Keratinocyte (primary cell): ENCODE data around the gene HIRA. TPM values are rescaled to one million over a fixed set of nuclear protein-coding genes. Genes with fewer than 3 reads are reported as not detected.

Experiments used
- DNase-seq: peaks from one replicate; pipeline ENCODE4 v3.0.0-alpha.2; 2011; ENCODE audit warnings: low read depth, missing footprints, low spot score
- FAIRE-seq: peaks from 2 replicates; lab custom pipeline; 2011; peaks lifted over from hg19 to GRCh38; lab: Jason Lieb, UNC
- H2AFZ ChIP-seq: 2 replicates; pipeline ENCODE4 v1.6.0; 2012; ENCODE audit warnings: low read length, control low read depth, inconsistent platforms; ENCODE audit not compliant: control insufficient read depth
- H3K27ac ChIP-seq: 2 replicates; pipeline ENCODE4 v1.5.1; 2011; ENCODE audit warnings: low read length; ENCODE audit not compliant: control insufficient read depth, insufficient read depth
- H3K27me3 ChIP-seq: 3 replicates; pipeline ENCODE4 v1.6.0; 2011; ENCODE audit warnings: low read length; ENCODE audit not compliant: control insufficient read depth, insufficient read depth; ENCODE audit errors: extremely low read depth
- H3K36me3 ChIP-seq, 2 experiments: 2 replicates in 1 of 2; 3 replicates in 1 of 2; pipeline ENCODE4 v1.5.1; 2011; ENCODE audit warnings: low read length in 2 of 2, mild to moderate bottlenecking in 1 of 2; ENCODE audit not compliant: control insufficient read depth in 2 of 2, insufficient read depth in 2 of 2; ENCODE audit errors: extremely low read depth in 1 of 2
- H3K4me1 ChIP-seq: 3 replicates; pipeline ENCODE4 v1.5.1; 2011; ENCODE audit warnings: low read length; ENCODE audit not compliant: control insufficient read depth, insufficient read depth; ENCODE audit errors: extremely low read depth
- H3K4me2 ChIP-seq: 3 replicates; pipeline ENCODE4 v1.6.0; 2011; ENCODE audit warnings: low read depth, low read length; ENCODE audit not compliant: control insufficient read depth, insufficient read depth; ENCODE audit errors: extremely low read depth
- H3K4me3 ChIP-seq, 3 experiments: fragments of 200-600 bp in 1 of 3; sonication (generic) in 1 of 3; 2 replicates in 2 of 3; 3 replicates in 1 of 3; pipeline ENCODE4 v1.5.1; 2011 to 2016; ENCODE audit warnings: low read length in 3 of 3, mild to moderate bottlenecking in 3 of 3, control low read depth in 2 of 3, inconsistent platforms in 1 of 3, low read depth in 1 of 3, mixed read lengths in 1 of 3, mixed run types in 1 of 3, moderate library complexity in 1 of 3; ENCODE audit not compliant: control insufficient read depth in 2 of 3, insufficient read depth in 2 of 3; ENCODE audit errors: extremely low read depth in 1 of 3
- H3K79me2 ChIP-seq: 2 replicates; pipeline ENCODE4 v1.6.0; 2012; ENCODE audit warnings: low read length; ENCODE audit not compliant: control insufficient read depth, insufficient read depth
- H3K9ac ChIP-seq: 3 replicates; pipeline ENCODE4 v1.6.0; 2011; ENCODE audit warnings: low read length; ENCODE audit not compliant: control insufficient read depth, insufficient read depth; ENCODE audit errors: extremely low read depth
- H3K9me1 ChIP-seq: 3 replicates; pipeline ENCODE4 v1.6.0; 2011; ENCODE audit warnings: low read length; ENCODE audit not compliant: control insufficient read depth, insufficient read depth; ENCODE audit errors: extremely low read depth
- H3K9me3 ChIP-seq: 2 replicates; pipeline ENCODE4 v1.5.1; 2012; ENCODE audit warnings: low read depth, low read length; ENCODE audit not compliant: control insufficient read depth
- H4K20me1 ChIP-seq: 3 replicates; pipeline ENCODE4 v1.6.0; 2011; ENCODE audit warnings: low read length; ENCODE audit not compliant: control insufficient read depth, insufficient read depth; ENCODE audit errors: extremely low read depth
- EZH2 ChIP-seq: IDR thresholded peaks from one replicate; pipeline ENCODE4 v1.6.1; 2012; ENCODE audit warnings: inconsistent platforms, mild to moderate bottlenecking, low read length, moderate library complexity
- dilution Hi-C: fragments of 300-500 bp; cut with MboI; formaldehyde crosslinking; loops from one replicate; pipeline ENCODE4 v1.7.0; 2020; ENCODE audit warnings: low sequenced_read_pairs; ENCODE audit not compliant: extremely low pct_ligation_motif_present
- polyA plus RNA-seq, 5 experiments: library from polyadenylated mRNA; depleted of rRNA in 3 of 5; stranded (reverse) in 3 of 5; stranded (forward) in 1 of 5; unstranded in 1 of 5; fragments of >200 nt; gene quantifications; 1 replicate in 1 of 5; 2 replicates in 3 of 5; 3 replicates in 1 of 5; pipeline versions ENCODE4 v1.2.1 to v1.2.3, GENCODE V29; 2011 to 2012; ENCODE audit warnings: missing spikeins in 2 of 5, low read depth in 1 of 5, low replicate concordance in 1 of 5
- TF ChIP-seq, protein P1 (sequence below), 3 experiments: IDR thresholded peaks in 1 of 3; conservative IDR thresholded peaks in 1 of 3; optimal IDR thresholded peaks in 1 of 3; 2 replicates in 2 of 3; 3 replicates in 1 of 3; pipeline versions ENCODE3 to v1.5.1; 2011; ENCODE audit warnings: low read length in 3 of 3, mild to moderate bottlenecking in 3 of 3, moderate library complexity in 2 of 3, control low read depth in 1 of 3, inconsistent platforms in 1 of 3; ENCODE audit not compliant: insufficient read depth in 2 of 3; ENCODE audit errors: extremely low read depth in 1 of 3

The HIRA gene
- polyA plus RNA-seq, 1 donor (not counting 4 experiments of a cell fraction or from before 2014, with no cell fraction given), result 16.7 TPM

DNA sequence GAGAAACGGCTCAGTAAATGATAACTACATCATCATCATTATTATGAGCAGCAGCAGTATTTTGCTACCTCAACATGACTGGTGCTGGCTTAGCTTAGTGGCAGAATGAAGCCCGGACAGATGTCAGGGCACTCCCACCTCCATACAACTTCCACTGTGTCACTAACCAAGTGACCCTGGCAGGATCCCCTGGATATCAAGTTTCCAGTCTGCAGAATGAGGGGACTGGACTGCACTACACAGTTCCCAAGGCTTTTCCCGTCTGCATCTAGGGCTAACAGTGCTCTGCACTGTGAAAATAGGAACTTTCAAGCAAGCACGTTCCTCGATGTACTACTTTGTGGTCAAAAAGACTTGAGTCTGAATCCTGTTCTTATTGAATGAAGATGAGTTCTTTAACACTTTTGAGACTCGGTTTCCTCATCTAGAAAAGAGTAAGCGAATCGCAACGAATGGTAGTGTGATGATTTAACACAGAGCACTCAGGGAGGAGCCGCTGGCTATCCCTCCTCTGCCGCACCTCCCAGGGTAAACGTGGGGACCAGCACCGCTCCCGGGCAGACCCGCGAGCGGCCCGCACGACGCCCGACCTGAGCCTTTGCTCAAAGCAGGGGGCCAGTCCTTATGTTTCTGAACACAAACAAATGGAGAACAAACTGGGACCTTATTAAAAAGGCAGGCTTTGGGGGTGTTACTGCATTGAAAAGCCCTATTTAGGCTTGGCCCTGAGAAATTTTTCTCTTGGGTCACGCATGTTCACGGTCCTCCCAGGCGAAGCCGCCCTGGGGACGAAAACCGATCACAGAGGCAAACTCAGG is 140.9 kb downstream of the HIRA start:
- dilution Hi-C loops, result no loop called here
- peaks cover 47% of the 10 kb centered on the region for H3K4me1 ChIP-seq
- H2AFZ ChIP-seq, result peak overlapping the region; percentile 65

GRCh38 chr22:19289475-19290161 is 141.9 kb downstream of the HIRA start:
- H3K9me3 ChIP-seq, result no peaks in the 10 kb centered on the region
- peaks cover 47% of the 10 kb centered on the region for H3K4me1 ChIP-seq
- H3K9me1 ChIP-seq, result no peaks in the 10 kb centered on the region
- no peak overlapping the region for H3K27ac ChIP-seq
- no peak overlapping the region for H3K4me3 ChIP-seq
- H2AFZ ChIP-seq, result no peak overlapping the region
- dilution Hi-C loops, result no loop called here
- H4K20me1 ChIP-seq, result no peaks in the 10 kb centered on the region
- DNase-seq (peak; percentile 36), FAIRE-seq (no peak)
- no peaks in the 10 kb centered on the region for H3K36me3 ChIP-seq
- no peak for TF ChIP-seq EZH2
- TF ChIP-seq, protein P1, sequence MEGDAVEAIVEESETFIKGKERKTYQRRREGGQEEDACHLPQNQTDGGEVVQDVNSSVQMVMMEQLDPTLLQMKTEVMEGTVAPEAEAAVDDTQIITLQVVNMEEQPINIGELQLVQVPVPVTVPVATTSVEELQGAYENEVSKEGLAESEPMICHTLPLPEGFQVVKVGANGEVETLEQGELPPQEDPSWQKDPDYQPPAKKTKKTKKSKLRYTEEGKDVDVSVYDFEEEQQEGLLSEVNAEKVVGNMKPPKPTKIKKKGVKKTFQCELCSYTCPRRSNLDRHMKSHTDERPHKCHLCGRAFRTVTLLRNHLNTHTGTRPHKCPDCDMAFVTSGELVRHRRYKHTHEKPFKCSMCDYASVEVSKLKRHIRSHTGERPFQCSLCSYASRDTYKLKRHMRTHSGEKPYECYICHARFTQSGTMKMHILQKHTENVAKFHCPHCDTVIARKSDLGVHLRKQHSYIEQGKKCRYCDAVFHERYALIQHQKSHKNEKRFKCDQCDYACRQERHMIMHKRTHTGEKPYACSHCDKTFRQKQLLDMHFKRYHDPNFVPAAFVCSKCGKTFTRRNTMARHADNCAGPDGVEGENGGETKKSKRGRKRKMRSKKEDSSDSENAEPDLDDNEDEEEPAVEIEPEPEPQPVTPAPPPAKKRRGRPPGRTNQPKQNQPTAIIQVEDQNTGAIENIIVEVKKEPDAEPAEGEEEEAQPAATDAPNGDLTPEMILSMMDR (optimal IDR thresholded peaks at IDR 0.05 in 1 of 3, IDR thresholded peaks at IDR 0.05 in 1 of 3, conservative IDR thresholded peaks at IDR 0.05 in 1 of 3; ENCODE audit: extremely low read depth in 1 of 3, insufficient read depth in 2 of 3, low read length in 3 of 3), result no peak
- H3K27me3 ChIP-seq, result no peaks in the 10 kb centered on the region
- H3K4me2 ChIP-seq, result peak overlapping the region; percentile 99
- no peaks in the 10 kb centered on the region for H3K79me2 ChIP-seq
- no peak overlapping the region for H3K9ac ChIP-seq

More for the DNA sequence above, 140.9 kb downstream of the HIRA start:
- TF ChIP-seq, protein P1 (optimal IDR thresholded peaks at IDR 0.05 in 1 of 3, IDR thresholded peaks at IDR 0.05 in 1 of 3, conservative IDR thresholded peaks at IDR 0.05 in 1 of 3; ENCODE audit: extremely low read depth in 1 of 3, insufficient read depth in 2 of 3, low read length in 3 of 3), result no peak
- TF ChIP-seq EZH2, result no peak
- no peak for DNase-seq
- Histone ChIP-seq H3K27ac (peak overlapping the region; percentile 7), H3K4me2 (peak overlapping the region; percentile 99), H3K9me3 (no peaks in the 10 kb centered on the region), H4K20me1 (no peaks in the 10 kb centered on the region), H3K4me3 (peak overlapping the region; percentile 51 to 82 (median 80)), H3K79me2 (no peaks in the 10 kb centered on the region), H3K27me3 (no peaks in the 10 kb centered on the region), H3K9ac (peak overlapping the region; percentile 72), H3K36me3 (no peaks in the 10 kb centered on the region), H3K9me1 (no peaks in the 10 kb centered on the region)
- FAIRE-seq, result no peak
